Neural cell (in vitro differentiated cells): Measurements from ENCODE around the gene SLC39A7. TPM values are rescaled to one million over a fixed set of nuclear protein-coding genes. Genes with fewer than 3 reads are reported as not detected.

Source experiments
- H2AFZ ChIP-seq: fragments of 200-600, 300-800 bp; sonication (generic), shearing (Covaris generic); 2 replicates; pipeline ENCODE4 v1.6.0; 2014; ENCODE audit warnings: low read depth, mild to moderate bottlenecking, antibody characterized with exemption, low read length, moderate library complexity
- H3F3A ChIP-seq: fragments of 200-600 bp; shearing (Covaris generic); 2 replicates; pipeline ENCODE4 v1.6.1; 2016; ENCODE audit warnings: mild to moderate bottlenecking, moderate library complexity, mixed read lengths, antibody characterized with exemption, low read length; ENCODE audit not compliant: insufficient read depth, poor library complexity, severe bottlenecking
- H3K27ac ChIP-seq: fragments of 200-600, 300-800 bp; sonication (generic), shearing (Covaris generic); 2 replicates; pipeline ENCODE4 v1.5.1; 2014; ENCODE audit warnings: mild to moderate bottlenecking, low read length, moderate library complexity
- H3K27me3 ChIP-seq: fragments of 300-800, 200-600 bp; sonication (generic), shearing (Covaris generic); 2 replicates; pipeline ENCODE4 v1.6.0; 2014; ENCODE audit warnings: mild to moderate bottlenecking, low read depth, low read length, moderate library complexity; ENCODE audit not compliant: insufficient read depth
- H3K36me3 ChIP-seq: fragments of 300-800, 200-600 bp; sonication (generic), shearing (Covaris generic); 2 replicates; pipeline ENCODE4 v1.5.1; 2014; ENCODE audit warnings: mild to moderate bottlenecking, antibody characterized with exemption, low read length, moderate library complexity; ENCODE audit not compliant: insufficient read depth
- H3K4me2 ChIP-seq: fragments of 300-800, 200-600 bp; sonication (generic), shearing (Covaris generic); 2 replicates; pipeline ENCODE4 v1.6.0; 2014; ENCODE audit warnings: mild to moderate bottlenecking, low read length
- H3K4me3 ChIP-seq: fragments of 300-800, 200-600 bp; sonication (generic), shearing (Covaris generic); 2 replicates; pipeline ENCODE4 v1.5.1; 2014; ENCODE audit warnings: mild to moderate bottlenecking, low read length, moderate library complexity
- H3K79me2 ChIP-seq: fragments of 200-600 bp; shearing (Covaris generic); replicated peaks from 2 replicates; pipeline ENCODE4 v1.6.0; 2014; ENCODE audit warnings: mild to moderate bottlenecking, low read length, moderate library complexity; ENCODE audit not compliant: insufficient read depth
- H3K9ac ChIP-seq: fragments of 300-800, 200-600 bp; sonication (generic), shearing (Covaris generic); 2 replicates; pipeline ENCODE4 v1.6.1; 2016; ENCODE audit warnings: mild to moderate bottlenecking, low read length, mixed read lengths
- H3K9me2 ChIP-seq: fragments of 200-600 bp; shearing (Covaris generic); 2 replicates; pipeline ENCODE4 v1.6.1; 2016; ENCODE audit warnings: mild to moderate bottlenecking, low read length, mixed read lengths; ENCODE audit not compliant: insufficient read depth
- H3K9me3 ChIP-seq: fragments of 200-600, 300-800 bp; sonication (generic), shearing (Covaris generic); 2 replicates; pipeline ENCODE4 v1.6.1; 2016; ENCODE audit warnings: mild to moderate bottlenecking, mixed run types, low read length, moderate library complexity, mixed read lengths
- H4K20me1 ChIP-seq: fragments of 200-600 bp; shearing (Covaris generic); 2 replicates; pipeline ENCODE4 v1.6.1; 2016; ENCODE audit warnings: mild to moderate bottlenecking, mixed run types; ENCODE audit not compliant: insufficient read depth
- EP300 ChIP-seq: fragments of 450-650 bp; conservative IDR thresholded peaks from 2 replicates; pipeline ENCODE4 v1.6.1; 2014; ENCODE audit warnings: antibody characterized with exemption, mild to moderate bottlenecking, moderate library complexity; ENCODE audit not compliant: poor library complexity, severe bottlenecking
- EZH2 ChIP-seq: fragments of 200-600, 300-800 bp; shearing (Covaris generic), sonication (generic); IDR thresholded peaks from 2 replicates; pipeline ENCODE4 v1.6.1; 2014; ENCODE audit warnings: antibody characterized with exemption, low read length, borderline replicate concordance, mild to moderate bottlenecking; ENCODE audit not compliant: insufficient read depth, poor library complexity, severe bottlenecking
- MXI1 ChIP-seq: fragments of 450-650 bp; conservative IDR thresholded peaks from 2 replicates; pipeline ENCODE4 v1.6.1; 2014; ENCODE audit warnings: antibody characterized with exemption, mild to moderate bottlenecking; ENCODE audit not compliant: poor library complexity, severe bottlenecking
- POLR2AphosphoS5 ChIP-seq: IDR thresholded peaks from 2 replicates; pipeline ENCODE4 v1.6.1; 2012
- RAD21 ChIP-seq: fragments of 450-650 bp; conservative IDR thresholded peaks from 2 replicates; pipeline ENCODE4 v1.6.1; 2014; ENCODE audit warnings: antibody characterized with exemption, mild to moderate bottlenecking, moderate library complexity
- SMC3 ChIP-seq: fragments of 450-650 bp; conservative IDR thresholded peaks from 2 replicates; pipeline ENCODE4 v1.6.1; 2014; ENCODE audit warnings: antibody characterized with exemption, mild to moderate bottlenecking, moderate library complexity; ENCODE audit not compliant: poor library complexity
- TAF1 ChIP-seq: IDR thresholded peaks from 2 replicates; pipeline ENCODE4 v1.6.1; 2012; ENCODE audit warnings: low read depth
- polyA plus RNA-seq: library from polyadenylated mRNA; depleted of rRNA; stranded (reverse); fragments of >200 nt; gene quantifications from 2 replicates; pipeline ENCODE4 v1.2.3, GENCODE V29; 2014
- TF ChIP-seq, protein P1 (sequence below): fragments of 450-650 bp; IDR thresholded peaks from 2 replicates; pipeline ENCODE4 v1.5.1; 2014; ENCODE audit warnings: antibody characterized with exemption, mild to moderate bottlenecking, moderate library complexity; ENCODE audit not compliant: poor library complexity, severe bottlenecking
- TF ChIP-seq, protein P2 (sequence below): IDR thresholded peaks from 2 replicates; pipeline ENCODE4 v1.6.1; 2012; ENCODE audit warnings: borderline replicate concordance

The SLC39A7 gene
- polyA plus RNA-seq, 1 donor from 2014 or later, result 99.8 TPM

DNA sequence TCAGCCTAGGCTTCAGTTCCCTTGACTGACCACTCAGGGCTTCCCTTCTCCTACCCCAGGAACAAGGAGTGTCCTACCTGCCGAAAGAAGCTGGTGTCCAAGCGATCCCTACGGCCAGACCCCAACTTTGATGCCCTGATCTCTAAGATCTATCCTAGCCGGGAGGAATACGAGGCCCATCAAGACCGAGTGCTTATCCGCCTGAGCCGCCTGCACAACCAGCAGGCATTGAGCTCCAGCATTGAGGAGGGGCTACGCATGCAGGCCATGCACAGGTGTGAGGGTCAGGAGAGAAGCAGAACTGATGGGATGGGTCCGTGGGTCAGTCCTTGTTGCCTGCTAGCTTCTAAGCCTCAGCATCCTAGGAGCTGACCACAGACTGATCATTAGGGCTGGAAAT lies 9.2 kb downstream of the SLC39A7 start:
- no peaks in the 10 kb centered on the region for H3K9me2 ChIP-seq
- H3K27me3 ChIP-seq, result peaks cover 5% of the 10 kb centered on the region
- H3K79me2 ChIP-seq, result peaks cover 22% of the 10 kb centered on the region
- no peaks in the 10 kb centered on the region for H4K20me1 ChIP-seq
- H3F3A ChIP-seq, result no peaks in the 10 kb centered on the region
- peak overlapping the region; percentile 94 for H3K4me3 ChIP-seq
- H3K36me3 ChIP-seq, result peaks cover 6% of the 10 kb centered on the region
- H3K9me3 ChIP-seq, result no peaks in the 10 kb centered on the region
- H3K27ac ChIP-seq, result no peak overlapping the region
- TF ChIP-seq, protein P1, sequence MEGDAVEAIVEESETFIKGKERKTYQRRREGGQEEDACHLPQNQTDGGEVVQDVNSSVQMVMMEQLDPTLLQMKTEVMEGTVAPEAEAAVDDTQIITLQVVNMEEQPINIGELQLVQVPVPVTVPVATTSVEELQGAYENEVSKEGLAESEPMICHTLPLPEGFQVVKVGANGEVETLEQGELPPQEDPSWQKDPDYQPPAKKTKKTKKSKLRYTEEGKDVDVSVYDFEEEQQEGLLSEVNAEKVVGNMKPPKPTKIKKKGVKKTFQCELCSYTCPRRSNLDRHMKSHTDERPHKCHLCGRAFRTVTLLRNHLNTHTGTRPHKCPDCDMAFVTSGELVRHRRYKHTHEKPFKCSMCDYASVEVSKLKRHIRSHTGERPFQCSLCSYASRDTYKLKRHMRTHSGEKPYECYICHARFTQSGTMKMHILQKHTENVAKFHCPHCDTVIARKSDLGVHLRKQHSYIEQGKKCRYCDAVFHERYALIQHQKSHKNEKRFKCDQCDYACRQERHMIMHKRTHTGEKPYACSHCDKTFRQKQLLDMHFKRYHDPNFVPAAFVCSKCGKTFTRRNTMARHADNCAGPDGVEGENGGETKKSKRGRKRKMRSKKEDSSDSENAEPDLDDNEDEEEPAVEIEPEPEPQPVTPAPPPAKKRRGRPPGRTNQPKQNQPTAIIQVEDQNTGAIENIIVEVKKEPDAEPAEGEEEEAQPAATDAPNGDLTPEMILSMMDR, result no peak
- TF ChIP-seq MXI1, result no peak
- TF ChIP-seq POLR2AphosphoS5, result no peak
- no peak for TF ChIP-seq SMC3
- no peak for TF ChIP-seq EP300
- TF ChIP-seq, protein P2, sequence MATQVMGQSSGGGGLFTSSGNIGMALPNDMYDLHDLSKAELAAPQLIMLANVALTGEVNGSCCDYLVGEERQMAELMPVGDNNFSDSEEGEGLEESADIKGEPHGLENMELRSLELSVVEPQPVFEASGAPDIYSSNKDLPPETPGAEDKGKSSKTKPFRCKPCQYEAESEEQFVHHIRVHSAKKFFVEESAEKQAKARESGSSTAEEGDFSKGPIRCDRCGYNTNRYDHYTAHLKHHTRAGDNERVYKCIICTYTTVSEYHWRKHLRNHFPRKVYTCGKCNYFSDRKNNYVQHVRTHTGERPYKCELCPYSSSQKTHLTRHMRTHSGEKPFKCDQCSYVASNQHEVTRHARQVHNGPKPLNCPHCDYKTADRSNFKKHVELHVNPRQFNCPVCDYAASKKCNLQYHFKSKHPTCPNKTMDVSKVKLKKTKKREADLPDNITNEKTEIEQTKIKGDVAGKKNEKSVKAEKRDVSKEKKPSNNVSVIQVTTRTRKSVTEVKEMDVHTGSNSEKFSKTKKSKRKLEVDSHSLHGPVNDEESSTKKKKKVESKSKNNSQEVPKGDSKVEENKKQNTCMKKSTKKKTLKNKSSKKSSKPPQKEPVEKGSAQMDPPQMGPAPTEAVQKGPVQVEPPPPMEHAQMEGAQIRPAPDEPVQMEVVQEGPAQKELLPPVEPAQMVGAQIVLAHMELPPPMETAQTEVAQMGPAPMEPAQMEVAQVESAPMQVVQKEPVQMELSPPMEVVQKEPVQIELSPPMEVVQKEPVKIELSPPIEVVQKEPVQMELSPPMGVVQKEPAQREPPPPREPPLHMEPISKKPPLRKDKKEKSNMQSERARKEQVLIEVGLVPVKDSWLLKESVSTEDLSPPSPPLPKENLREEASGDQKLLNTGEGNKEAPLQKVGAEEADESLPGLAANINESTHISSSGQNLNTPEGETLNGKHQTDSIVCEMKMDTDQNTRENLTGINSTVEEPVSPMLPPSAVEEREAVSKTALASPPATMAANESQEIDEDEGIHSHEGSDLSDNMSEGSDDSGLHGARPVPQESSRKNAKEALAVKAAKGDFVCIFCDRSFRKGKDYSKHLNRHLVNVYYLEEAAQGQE, result no peak
- TF ChIP-seq TAF1, result no peak
- TF ChIP-seq RAD21, result no peak
- no peak for TF ChIP-seq EZH2
- no peak overlapping the region for H3K9ac ChIP-seq
- no peak overlapping the region for H2AFZ ChIP-seq
- H3K4me2 ChIP-seq, result no peak overlapping the region

DNA sequence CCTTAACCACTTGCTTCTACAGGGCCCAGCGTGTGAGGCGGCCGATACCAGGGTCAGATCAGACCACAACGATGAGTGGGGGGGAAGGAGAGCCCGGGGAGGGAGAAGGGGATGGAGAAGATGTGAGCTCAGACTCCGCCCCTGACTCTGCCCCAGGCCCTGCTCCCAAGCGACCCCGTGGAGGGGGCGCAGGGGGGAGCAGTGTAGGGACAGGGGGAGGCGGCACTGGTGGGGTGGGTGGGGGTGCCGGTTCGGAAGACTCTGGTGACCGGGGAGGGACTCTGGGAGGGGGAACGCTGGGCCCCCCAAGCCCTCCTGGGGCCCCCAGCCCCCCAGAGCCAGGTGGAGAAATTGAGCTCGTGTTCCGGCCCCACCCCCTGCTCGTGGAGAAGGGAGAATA lies 10.5 kb downstream of the SLC39A7 start:
- no peak for TF ChIP-seq EP300
- no peak for TF ChIP-seq EZH2
- TF ChIP-seq, protein P2, result no peak
- no peak for TF ChIP-seq MXI1
- TF ChIP-seq POLR2AphosphoS5, result no peak
- TF ChIP-seq SMC3, result no peak
- TF ChIP-seq TAF1, result no peak
- TF ChIP-seq RAD21, result no peak
- TF ChIP-seq, protein P1, result no peak
- peaks cover 5% of the 10 kb centered on the region for H3K27me3 ChIP-seq

More for the DNA sequence above, 10.5 kb downstream of the SLC39A7 start:
- H3K79me2 ChIP-seq, result peaks cover 22% of the 10 kb centered on the region
- no peak overlapping the region for H3K27ac ChIP-seq
- H4K20me1 ChIP-seq, result no peaks in the 10 kb centered on the region
- H3F3A ChIP-seq, result no peaks in the 10 kb centered on the region
- H2AFZ ChIP-seq, result no peak overlapping the region
- no peak overlapping the region for H3K4me2 ChIP-seq
- no peaks in the 10 kb centered on the region for H3K9me3 ChIP-seq
- H3K9me2 ChIP-seq, result no peaks in the 10 kb centered on the region
- H3K36me3 ChIP-seq, result peaks cover 6% of the 10 kb centered on the region
- no peak overlapping the region for H3K9ac ChIP-seq
- H3K4me3 ChIP-seq, result no peak overlapping the region
